DOHH2 (cell line): ENCODE data around the gene RABIF.

Experiments used
- H3F3A ChIP-seq: fragments of 200-600 bp; sonication (generic), shearing (Covaris generic); 2 replicates; pipeline ENCODE4 v1.6.0; 2016; ENCODE audit warnings: antibody characterized with exemption, mild to moderate bottlenecking; ENCODE audit not compliant: control insufficient read depth, insufficient read depth
- H3K27ac ChIP-seq: fragments of 200-600 bp; sonication (generic); 2 replicates; pipeline ENCODE4 v1.5.1; 2014; ENCODE audit warnings: low read depth, mild to moderate bottlenecking, low read length, moderate library complexity
- H3K27me3 ChIP-seq: fragments of 200-600 bp; sonication (generic); 2 replicates; pipeline ENCODE4 v1.6.1; 2014; ENCODE audit warnings: mild to moderate bottlenecking, low read length, mixed read lengths; ENCODE audit not compliant: control insufficient read depth
- H3K36me3 ChIP-seq: fragments of 200-600 bp; sonication (generic); 2 replicates; pipeline ENCODE4 v1.6.1; 2014; ENCODE audit warnings: mild to moderate bottlenecking, low read length, moderate library complexity, mixed read lengths; ENCODE audit not compliant: control insufficient read depth
- H3K4me1 ChIP-seq: fragments of 200-600 bp; sonication (generic); 2 replicates; pipeline ENCODE4 v1.6.1; 2014; ENCODE audit warnings: mild to moderate bottlenecking, low read length, mixed read lengths; ENCODE audit not compliant: control insufficient read depth
- H3K4me2 ChIP-seq: fragments of 200-600 bp; sonication (generic); 2 replicates; pipeline ENCODE4 v1.6.0; 2014; ENCODE audit warnings: mild to moderate bottlenecking, low read length, moderate library complexity
- H3K4me3 ChIP-seq: fragments of 200-600 bp; sonication (generic); 2 replicates; pipeline ENCODE4 v1.5.1; 2014; ENCODE audit warnings: mild to moderate bottlenecking, low read length, mixed read lengths
- H3K79me2 ChIP-seq: fragments of 200-600 bp; sonication (generic); 2 replicates; pipeline ENCODE4 v1.6.1; 2014; ENCODE audit warnings: mild to moderate bottlenecking, low read length, mixed read lengths; ENCODE audit not compliant: control insufficient read depth
- H3K9me2 ChIP-seq: fragments of 200-600 bp; sonication (generic); replicated peaks from 2 replicates; pipeline ENCODE4 v1.6.1; 2014; ENCODE audit warnings: mild to moderate bottlenecking, low read length, mixed read lengths; ENCODE audit not compliant: control insufficient read depth
- H3K9me3 ChIP-seq: fragments of 200-600 bp; sonication (generic); 2 replicates; pipeline ENCODE4 v1.6.1; 2014; ENCODE audit warnings: antibody characterized with exemption, low read length, mixed read lengths; ENCODE audit not compliant: control insufficient read depth, insufficient read depth
- H4K20me1 ChIP-seq: fragments of 200-600 bp; sonication (generic); 2 replicates; pipeline ENCODE4 v1.6.0; 2014; ENCODE audit warnings: low read depth, mild to moderate bottlenecking, antibody characterized with exemption, low read length, moderate library complexity; ENCODE audit not compliant: control insufficient read depth, insufficient read depth
- CTCF ChIP-seq: fragments of 200-600 bp; sonication (generic); IDR thresholded peaks from one replicate; pipeline ENCODE4 v1.5.1; 2014; ENCODE audit warnings: antibody characterized with exemption, mild to moderate bottlenecking, low read depth, low read length; ENCODE audit not compliant: poor library complexity, severe bottlenecking
- EZH2phosphoT487 ChIP-seq: fragments of 200-600 bp; sonication (generic); IDR thresholded peaks from 2 replicates; pipeline ENCODE4 v1.6.1; 2017; ENCODE audit warnings: borderline replicate concordance, mild to moderate bottlenecking, antibody characterized with exemption, low read length, moderate library complexity, mixed read lengths

The RABIF gene

GRCh38 chr1:202837746-202838262, 51.1 kb downstream of the RABIF start:
- Histone ChIP-seq H3K27me3 (peaks cover 33% of the 10 kb centered on the region), H3K36me3 (no peaks in the 10 kb centered on the region), H3K4me2 (no peak overlapping the region), H3K9me3 (no peaks in the 10 kb centered on the region), H3K4me1 (no peaks in the 10 kb centered on the region), H3K79me2 (no peaks in the 10 kb centered on the region), H3K4me3 (no peak overlapping the region), H4K20me1 (no peaks in the 10 kb centered on the region), H3K27ac (no peak overlapping the region), H3F3A (no peaks in the 10 kb centered on the region), H3K9me2 (no peaks in the 10 kb centered on the region)
- TF ChIP-seq EZH2phosphoT487 (no peak), CTCF (no peak)

- H3F3A ChIP-seq: no peaks in the 10 kb centered on the region
- no peaks in the 10 kb centered on the region for H3K36me3 ChIP-seq
- no peaks in the 10 kb centered on the region for H3K9me3 ChIP-seq
- no peak overlapping the region for H3K4me2 ChIP-seq
- no peaks in the 10 kb centered on the region for H3K4me1 ChIP-seq
- no peak overlapping the region for H3K27ac ChIP-seq
- no peaks in the 10 kb centered on the region for H4K20me1 ChIP-seq
- no peaks in the 10 kb centered on the region for H3K79me2 ChIP-seq
- no peaks in the 10 kb centered on the region for H3K9me2 ChIP-seq
- peaks cover 33% of the 10 kb centered on the region for H3K27me3 ChIP-seq
- no peak overlapping the region for H3K4me3 ChIP-seq
- TF ChIP-seq CTCF (no peak), EZH2phosphoT487 (no peak)
Observed at GRCh38 chr1:202836623-202837403, 52.1 kb downstream of the RABIF start.

DNA sequence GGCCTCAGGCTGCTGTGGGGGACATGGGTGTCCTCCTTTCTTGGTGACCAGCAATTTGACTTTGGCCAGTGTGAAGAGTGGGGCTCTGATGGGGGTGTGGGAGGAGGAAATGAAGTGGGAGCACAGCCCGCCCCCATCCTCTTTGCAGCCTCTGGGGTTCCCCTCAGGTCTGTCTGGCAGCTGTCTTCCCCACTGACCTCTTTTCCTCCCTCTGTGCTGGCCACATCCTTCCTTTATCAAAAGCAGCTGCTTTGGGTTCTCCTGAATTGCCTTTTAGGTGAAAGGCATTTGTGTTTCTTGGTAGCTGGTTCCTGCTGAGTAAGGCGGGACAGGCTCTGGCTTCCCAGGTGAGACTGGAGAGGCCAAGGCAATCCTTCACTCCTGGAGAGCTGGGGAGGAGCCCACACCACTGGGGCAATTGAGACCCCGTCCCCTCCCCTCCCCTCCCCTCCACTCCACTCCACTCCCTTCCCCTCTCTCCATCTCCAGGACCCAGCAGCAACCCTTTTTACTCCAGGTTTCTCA, 53.3 kb downstream of the RABIF start:
- H3K9me3 ChIP-seq: no peaks in the 10 kb centered on the region
- H3K36me3 ChIP-seq: no peaks in the 10 kb centered on the region
- H4K20me1 ChIP-seq: no peaks in the 10 kb centered on the region
- TF ChIP-seq CTCF (no peak), EZH2phosphoT487 (no peak)
- H3F3A ChIP-seq: no peaks in the 10 kb centered on the region
- H3K9me2 ChIP-seq: no peaks in the 10 kb centered on the region
- no peaks in the 10 kb centered on the region for H3K4me1 ChIP-seq
- H3K4me3 ChIP-seq: no peak overlapping the region
- H3K27ac ChIP-seq: no peak overlapping the region
- H3K27me3 ChIP-seq: peaks cover 33% of the 10 kb centered on the region
- H3K4me2 ChIP-seq: no peak overlapping the region
- H3K79me2 ChIP-seq: no peaks in the 10 kb centered on the region
